Stomach smooth muscle (tissue), 2 donors: Measurements from ENCODE around the gene MAGIX.

Source experiments
- H3K27ac ChIP-seq: one replicate; pipeline ENCODE4 v1.7.0; 2013; ENCODE audit warnings: mild to moderate bottlenecking, low read length, inconsistent platforms
- H3K27me3 ChIP-seq, 2 donors: one replicate each; pipeline ENCODE4 v1.7.0; 2013; ENCODE audit warnings: low read length in 2 of 2; ENCODE audit not compliant: insufficient read depth in 2 of 2, control insufficient read depth in 1 of 2
- H3K36me3 ChIP-seq, 2 donors: one replicate each; pipeline ENCODE4 v1.7.0; 2013; ENCODE audit warnings: low read length in 2 of 2; ENCODE audit not compliant: control insufficient read depth in 2 of 2, insufficient read depth in 2 of 2
- H3K4me1 ChIP-seq: one replicate; pipeline ENCODE4 v1.7.0; 2013; ENCODE audit warnings: low read length; ENCODE audit not compliant: control insufficient read depth, insufficient read depth
- H3K4me3 ChIP-seq, 2 donors: one replicate each; pipeline ENCODE4 v1.7.0; 2013; ENCODE audit warnings: low read length in 2 of 2
- H3K9ac ChIP-seq, 2 donors: one replicate each; pipeline ENCODE4 v1.7.0; 2013; ENCODE audit warnings: low read length in 2 of 2, mild to moderate bottlenecking in 1 of 2
- H3K9me3 ChIP-seq, 2 donors: one replicate each; pipeline ENCODE4 v1.7.0; 2013; ENCODE audit warnings: low read length in 2 of 2; ENCODE audit not compliant: control insufficient read depth in 2 of 2
- donor health status: healthy.
- donor health status: Pancreatic carcinoma.

The MAGIX gene

GRCh38 chrX:49205443-49205842, 42.9 kb downstream of the MAGIX start:
- H3K9ac ChIP-seq = no peak overlapping the region
- H3K4me3 ChIP-seq = no peak overlapping the region
- no peaks in the 10 kb centered on the region for H3K9me3 ChIP-seq
- H3K36me3 ChIP-seq = no peaks in the 10 kb centered on the region
- peaks cover under 1 to 10% of the 10 kb centered on the region in 2 donors for H3K27me3 ChIP-seq
- peaks cover under 1% of the 10 kb centered on the region for H3K4me1 ChIP-seq
- no peak overlapping the region for H3K27ac ChIP-seq

GRCh38 chrX:49206543-49206942, 44.0 kb downstream of the MAGIX start:
- H3K9ac ChIP-seq = no peak overlapping the region
- H3K27me3 ChIP-seq = peaks cover 4 to 12% of the 10 kb centered on the region in 2 donors
- no peaks in the 10 kb centered on the region for H3K9me3 ChIP-seq
- H3K27ac ChIP-seq = no peak overlapping the region
- no peaks in the 10 kb centered on the region for H3K36me3 ChIP-seq
- no peak overlapping the region for H3K4me3 ChIP-seq
- H3K4me1 ChIP-seq = no peaks in the 10 kb centered on the region

GRCh38 chrX:49208399-49208798, 45.8 kb downstream of the MAGIX start:
- Histone ChIP-seq H3K4me3 (no peak overlapping the region), H3K4me1 (no peaks in the 10 kb centered on the region), H3K27ac (no peak overlapping the region), H3K9me3 (peaks cover 0 to 2% of the 10 kb centered on the region in 2 donors), H3K27me3 (peaks cover 4 to 13% of the 10 kb centered on the region in 2 donors), H3K36me3 (no peaks in the 10 kb centered on the region), H3K9ac (no peak overlapping the region)

- peaks cover 4 to 13% of the 10 kb centered on the region in 2 donors for H3K27me3 ChIP-seq
- H3K9ac ChIP-seq = no peak overlapping the region
- peaks cover 0 to 2% of the 10 kb centered on the region in 2 donors for H3K9me3 ChIP-seq
- H3K4me1 ChIP-seq = no peaks in the 10 kb centered on the region
- H3K27ac ChIP-seq = no peak overlapping the region
- no peak overlapping the region for H3K4me3 ChIP-seq
- no peaks in the 10 kb centered on the region for H3K36me3 ChIP-seq
These were observed 47.1 kb downstream of the MAGIX start for GRCh38 chrX:49209434-49210251.

GRCh38 chrX:49210406-49210805, 47.8 kb downstream of the MAGIX start:
- Histone ChIP-seq H3K4me1 (no peaks in the 10 kb centered on the region), H3K27me3 (peaks cover 4 to 13% of the 10 kb centered on the region in 2 donors), H3K4me3 (no peak overlapping the region), H3K9me3 (peaks cover 0 to 2% of the 10 kb centered on the region in 2 donors), H3K9ac (no peak overlapping the region), H3K27ac (no peak overlapping the region), H3K36me3 (no peaks in the 10 kb centered on the region)

GRCh38 chrX:49211074-49211473, 48.5 kb downstream of the MAGIX start:
- H3K4me3 ChIP-seq = no peak overlapping the region
- no peaks in the 10 kb centered on the region for H3K36me3 ChIP-seq
- H3K4me1 ChIP-seq = no peaks in the 10 kb centered on the region
- no peak overlapping the region for H3K27ac ChIP-seq
- H3K27me3 ChIP-seq = peaks cover 4 to 10% of the 10 kb centered on the region in 2 donors
- peaks cover 0 to 2% of the 10 kb centered on the region in 2 donors for H3K9me3 ChIP-seq
- H3K9ac ChIP-seq = no peak overlapping the region

- Histone ChIP-seq H3K27me3 (peaks cover 4 to 11% of the 10 kb centered on the region in 2 donors), H3K27ac (no peak overlapping the region), H3K9me3 (peaks cover 0 to 2% of the 10 kb centered on the region in 2 donors), H3K4me3 (no peak overlapping the region), H3K36me3 (no peaks in the 10 kb centered on the region), H3K9ac (no peak overlapping the region), H3K4me1 (no peaks in the 10 kb centered on the region)
These were observed 49.7 kb downstream of the MAGIX start for GRCh38 chrX:49212209-49212608.

- H3K4me1 ChIP-seq = no peaks in the 10 kb centered on the region
- no peaks in the 10 kb centered on the region for H3K36me3 ChIP-seq
- no peak overlapping the region for H3K9ac ChIP-seq
- H3K27ac ChIP-seq = no peak overlapping the region
- peaks cover 4 to 14% of the 10 kb centered on the region in 2 donors for H3K27me3 ChIP-seq
- no peak overlapping the region for H3K4me3 ChIP-seq
- peaks cover 0 to 2% of the 10 kb centered on the region in 2 donors for H3K9me3 ChIP-seq
These were observed 50.3 kb downstream of the MAGIX start for GRCh38 chrX:49212861-49213260.

- no peaks in the 10 kb centered on the region for H3K4me1 ChIP-seq
- peaks cover 0 to 2% of the 10 kb centered on the region in 2 donors for H3K9me3 ChIP-seq
- H3K4me3 ChIP-seq = no peak overlapping the region
- no peaks in the 10 kb centered on the region for H3K36me3 ChIP-seq
- H3K9ac ChIP-seq = no peak overlapping the region
- no peak overlapping the region for H3K27ac ChIP-seq
- peaks cover 4 to 19% of the 10 kb centered on the region in 2 donors for H3K27me3 ChIP-seq
These were observed 51.9 kb downstream of the MAGIX start for GRCh38 chrX:49214416-49214815.

GRCh38 chrX:49214996-49215526, 52.5 kb downstream of the MAGIX start:
- Histone ChIP-seq H3K27me3 (peaks cover 4 to 21% of the 10 kb centered on the region in 2 donors), H3K9me3 (peaks cover 0 to 2% of the 10 kb centered on the region in 2 donors), H3K9ac (no peak overlapping the region), H3K4me1 (no peaks in the 10 kb centered on the region), H3K27ac (no peak overlapping the region), H3K4me3 (no peak overlapping the region), H3K36me3 (no peaks in the 10 kb centered on the region)
